Measurements from ENCODE around the gene KIF16B. TPM values are rescaled to one million over a fixed set of nuclear protein-coding genes. Genes with fewer than 3 reads are reported as not detected.
"Not testable (repeated sequence)": the region's sequence is repeated elsewhere in the genome, so short reads cannot be mapped to it uniquely, and the experiment has no call there.

Gene KIF16B
- total RNA-seq, 1 experiment from 2014 or later: 15.8 TPM

DNA sequence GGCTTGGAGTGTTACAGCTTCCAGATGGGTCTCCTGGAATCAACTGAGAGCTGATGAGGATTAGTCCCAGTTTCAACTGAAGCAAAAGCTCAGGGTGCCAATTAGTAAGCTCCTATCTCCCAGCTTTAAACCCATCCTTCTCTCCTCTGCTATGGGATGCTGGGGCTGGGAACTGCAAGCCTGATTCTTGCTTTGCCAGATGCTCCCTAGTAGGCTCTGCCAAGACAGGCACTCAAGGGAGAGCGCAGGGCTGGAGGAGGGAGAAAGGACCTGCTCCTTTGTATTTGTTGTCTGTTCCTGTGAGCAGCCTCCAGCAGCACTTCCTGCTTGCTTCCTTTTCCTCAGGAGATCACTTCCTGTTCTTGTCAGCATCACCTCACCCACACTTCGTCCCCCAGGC lies 309.7 kb downstream of the KIF16B start:
- Mint-ChIP-seq H3K36me3 (ENCODE audit: insufficient read depth, unreplicated experiment) (no peaks in the 10 kb centered on the region), H3K9me3 (ENCODE audit: unreplicated experiment) (peaks cover 22% of the 10 kb centered on the region), H3K4me3 (ENCODE audit: unreplicated experiment) (no peak overlapping the region), H3K27ac (ENCODE audit: low read depth, unreplicated experiment) (no peak overlapping the region), H3K4me1 (ENCODE audit: insufficient read depth, unreplicated experiment) (no peaks in the 10 kb centered on the region), H3K27me3 (ENCODE audit: insufficient read depth, unreplicated experiment) (no peaks in the 10 kb centered on the region)
- intact Hi-C loops (cut with micrococcal nuclease): no loop called here
- ChIA-PET CTCF (no interaction called here), POLR2A (interaction anchor here (0.6 to 1.1 kb wide), 2 partner anchors 13 kb away, joined by 3 read pairs; no protein-coding TSS in a partner anchor)
- TF ChIP-seq, protein P1, sequence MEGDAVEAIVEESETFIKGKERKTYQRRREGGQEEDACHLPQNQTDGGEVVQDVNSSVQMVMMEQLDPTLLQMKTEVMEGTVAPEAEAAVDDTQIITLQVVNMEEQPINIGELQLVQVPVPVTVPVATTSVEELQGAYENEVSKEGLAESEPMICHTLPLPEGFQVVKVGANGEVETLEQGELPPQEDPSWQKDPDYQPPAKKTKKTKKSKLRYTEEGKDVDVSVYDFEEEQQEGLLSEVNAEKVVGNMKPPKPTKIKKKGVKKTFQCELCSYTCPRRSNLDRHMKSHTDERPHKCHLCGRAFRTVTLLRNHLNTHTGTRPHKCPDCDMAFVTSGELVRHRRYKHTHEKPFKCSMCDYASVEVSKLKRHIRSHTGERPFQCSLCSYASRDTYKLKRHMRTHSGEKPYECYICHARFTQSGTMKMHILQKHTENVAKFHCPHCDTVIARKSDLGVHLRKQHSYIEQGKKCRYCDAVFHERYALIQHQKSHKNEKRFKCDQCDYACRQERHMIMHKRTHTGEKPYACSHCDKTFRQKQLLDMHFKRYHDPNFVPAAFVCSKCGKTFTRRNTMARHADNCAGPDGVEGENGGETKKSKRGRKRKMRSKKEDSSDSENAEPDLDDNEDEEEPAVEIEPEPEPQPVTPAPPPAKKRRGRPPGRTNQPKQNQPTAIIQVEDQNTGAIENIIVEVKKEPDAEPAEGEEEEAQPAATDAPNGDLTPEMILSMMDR (IDR thresholded peaks at IDR 0.05; ENCODE audit: unreplicated experiment): no peak
- BruUV-seq (replicated peaks): no TSS peak
- DNase-seq (ENCODE audit: unreplicated experiment): no peak

DNA sequence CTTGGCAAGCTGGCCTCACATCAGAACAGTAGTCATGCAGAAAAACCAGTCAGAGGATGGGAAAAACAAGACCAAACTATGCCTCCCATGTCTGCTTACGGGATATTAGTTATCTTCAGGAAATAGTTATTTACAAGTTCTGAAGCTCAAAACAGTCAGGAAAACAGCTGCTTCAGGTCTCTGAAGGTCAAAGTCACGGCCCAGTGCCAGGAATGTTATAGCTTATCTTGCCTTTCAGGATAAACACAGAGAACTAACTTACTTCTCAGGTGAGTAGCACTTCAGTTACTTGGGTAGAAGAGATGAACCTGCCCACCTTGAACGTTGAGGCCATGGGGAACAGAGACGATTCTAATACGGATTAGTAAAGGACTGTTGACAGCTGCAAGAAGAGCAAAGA lies 310.7 kb downstream of the KIF16B start:
- intact Hi-C loops (cut with micrococcal nuclease): no loop called here
- TF ChIP-seq, protein P1 (IDR thresholded peaks at IDR 0.05; ENCODE audit: unreplicated experiment): no peak
- Mint-ChIP-seq H3K4me3 (ENCODE audit: unreplicated experiment) (no peak overlapping the region), H3K4me1 (ENCODE audit: insufficient read depth, unreplicated experiment) (no peaks in the 10 kb centered on the region), H3K36me3 (ENCODE audit: insufficient read depth, unreplicated experiment) (no peaks in the 10 kb centered on the region), H3K27me3 (ENCODE audit: insufficient read depth, unreplicated experiment) (no peaks in the 10 kb centered on the region), H3K9me3 (ENCODE audit: unreplicated experiment) (peaks cover 22% of the 10 kb centered on the region), H3K27ac (ENCODE audit: low read depth, unreplicated experiment) (no peak overlapping the region)
- no peak for DNase-seq (ENCODE audit: unreplicated experiment)
- BruUV-seq (replicated peaks): no TSS peak
- ChIA-PET POLR2A (interaction anchor here (0.9 kb wide), 1 partner anchor 29 kb away, joined by 5 read pairs; no protein-coding TSS in a partner anchor), CTCF (interaction anchor here (1.4 kb wide), 1 partner anchor 498 kb away, joined by 3 read pairs; no protein-coding TSS in a partner anchor)

DNA sequence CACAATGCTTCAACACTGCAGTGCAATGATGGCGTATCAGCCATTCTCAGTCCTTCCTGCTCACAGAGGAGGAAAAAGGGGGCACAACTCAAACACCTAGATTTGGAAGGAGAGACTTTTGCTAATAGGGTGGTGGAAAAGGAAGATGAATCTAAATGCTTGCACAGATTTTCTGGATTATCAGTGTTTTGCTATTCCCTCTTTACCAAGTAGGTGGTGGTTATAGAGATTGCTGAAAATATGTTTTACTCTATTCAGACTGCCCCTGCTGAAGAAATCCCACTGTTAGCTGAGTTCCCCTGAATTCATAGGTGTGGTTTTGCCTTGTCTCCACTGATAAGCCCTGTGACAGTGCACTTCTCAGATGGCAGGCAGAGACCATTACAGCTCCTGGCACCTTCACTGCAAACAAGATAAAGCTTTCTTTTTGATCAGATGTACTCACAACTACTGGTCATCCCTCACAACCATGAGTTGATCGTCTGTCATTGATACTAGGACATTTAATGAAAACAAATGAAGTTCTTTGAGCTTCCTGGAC lies 311.4 kb downstream of the KIF16B start:
- Mint-ChIP-seq H3K9me3 (ENCODE audit: unreplicated experiment) (peaks cover 15% of the 10 kb centered on the region), H3K27ac (ENCODE audit: low read depth, unreplicated experiment) (no peak overlapping the region), H3K4me3 (ENCODE audit: unreplicated experiment) (no peak overlapping the region), H3K27me3 (ENCODE audit: insufficient read depth, unreplicated experiment) (no peaks in the 10 kb centered on the region), H3K36me3 (ENCODE audit: insufficient read depth, unreplicated experiment) (no peaks in the 10 kb centered on the region), H3K4me1 (ENCODE audit: insufficient read depth, unreplicated experiment) (no peaks in the 10 kb centered on the region)
- intact Hi-C loops (cut with micrococcal nuclease): no loop called here
- no peak for DNase-seq (ENCODE audit: unreplicated experiment)
- CTCF ChIA-PET: interaction anchor here (0.6 to 1.4 kb wide), 2 partner anchors 434 to 499 kb away, joined by 3 read pairs; no protein-coding TSS in a partner anchor
- no TSS peak for BruUV-seq (replicated peaks)
- POLR2A ChIA-PET: interaction anchor here (0.9 kb wide), 1 partner anchor 30 kb away, joined by 5 read pairs; no protein-coding TSS in a partner anchor
- TF ChIP-seq, protein P1 (IDR thresholded peaks at IDR 0.05; ENCODE audit: unreplicated experiment): no peak

DNA sequence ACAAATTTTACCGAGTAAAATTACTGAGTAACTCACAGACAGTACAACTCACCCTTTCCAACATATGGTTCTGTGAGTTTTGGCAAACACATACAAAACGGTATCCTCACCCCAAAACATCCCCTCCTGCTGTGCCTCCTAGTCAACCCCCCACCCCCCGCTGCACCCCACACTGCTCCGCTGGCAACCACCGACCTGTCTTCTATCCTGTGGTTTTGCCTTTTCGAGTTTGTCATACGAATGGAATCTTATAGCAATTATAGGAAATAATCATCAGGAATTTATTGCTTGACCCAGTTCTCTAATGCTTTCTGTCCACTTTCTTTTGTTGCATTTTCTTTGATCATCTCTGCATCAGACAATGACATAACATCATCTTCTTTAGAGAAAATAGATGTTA lies 312.3 kb downstream of the KIF16B start:
- BruUV-seq (replicated peaks): no TSS peak
- Mint-ChIP-seq H3K36me3 (ENCODE audit: insufficient read depth, unreplicated experiment) (no peaks in the 10 kb centered on the region), H3K27me3 (ENCODE audit: insufficient read depth, unreplicated experiment) (no peaks in the 10 kb centered on the region), H3K27ac (ENCODE audit: low read depth, unreplicated experiment) (no peak overlapping the region), H3K4me1 (ENCODE audit: insufficient read depth, unreplicated experiment) (no peaks in the 10 kb centered on the region), H3K4me3 (ENCODE audit: unreplicated experiment) (no peak overlapping the region), H3K9me3 (ENCODE audit: unreplicated experiment) (peaks cover 7% of the 10 kb centered on the region)
- ChIA-PET CTCF (no interaction called here), POLR2A (interaction anchor here (0.8 kb wide), 1 partner anchor 30 kb away, joined by 3 read pairs; no protein-coding TSS in a partner anchor)
- intact Hi-C loops (cut with micrococcal nuclease): no loop called here
- no peak for DNase-seq (ENCODE audit: unreplicated experiment)
- TF ChIP-seq, protein P1 (IDR thresholded peaks at IDR 0.05; ENCODE audit: unreplicated experiment): no peak

DNA sequence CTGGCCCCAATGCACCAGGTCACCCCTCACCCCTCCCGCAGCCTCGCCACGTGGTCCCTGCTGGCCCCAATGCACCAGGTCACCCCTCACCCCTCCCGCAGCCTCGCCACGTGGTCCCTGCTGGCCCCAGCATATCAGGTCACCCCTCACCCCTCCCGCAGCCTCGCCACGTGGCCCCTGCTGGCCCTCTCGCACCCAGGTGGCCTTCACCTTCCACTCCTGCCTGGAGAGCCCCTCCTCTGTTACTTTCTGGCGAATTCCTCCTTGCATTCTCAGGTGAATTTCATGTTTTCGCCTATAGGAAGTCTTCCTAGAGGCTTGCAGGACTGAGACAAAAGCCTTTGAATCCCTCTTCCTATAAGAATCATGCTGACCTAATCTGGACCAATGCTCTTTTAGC lies 313.1 kb downstream of the KIF16B start:
- H3K4me3 Mint-ChIP-seq (ENCODE audit: unreplicated experiment); H3K9me3 Mint-ChIP-seq (ENCODE audit: unreplicated experiment); H3K27ac Mint-ChIP-seq (ENCODE audit: low read depth, unreplicated experiment); CTCF ChIA-PET; BruUV-seq (replicated peaks); H3K4me1 Mint-ChIP-seq (ENCODE audit: insufficient read depth, unreplicated experiment); intact Hi-C loops (cut with micrococcal nuclease); H3K27me3 Mint-ChIP-seq (ENCODE audit: insufficient read depth, unreplicated experiment); H3K36me3 Mint-ChIP-seq (ENCODE audit: insufficient read depth, unreplicated experiment); DNase-seq (ENCODE audit: unreplicated experiment): not testable (repeated sequence)
- POLR2A ChIA-PET: interaction anchor here (0.8 kb wide), 1 partner anchor 30 kb away, joined by 3 read pairs; no protein-coding TSS in a partner anchor

All from MCF 10A (cell line).